Prostate gland (tissue), 2 donors: Measurements from ENCODE around the gene CSE1L.
"Not testable (repeated sequence)": the region's sequence is repeated elsewhere in the genome, so short reads cannot be mapped to it uniquely, and the experiment has no call there.

Experiments
- POLR2A ChIP-seq: fragments of 450-650 bp; IDR thresholded peaks from one replicate; pipeline ENCODE4 v1.6.1; 2016; ENCODE audit warnings: antibody characterized with exemption, mild to moderate bottlenecking
- TF ChIP-seq, protein P1 (sequence below), 4 experiments: fragments of 200-600 bp in 2 of 4; fragments of 450-650 bp in 2 of 4; sonication (generic) in 2 of 4; IDR thresholded peaks; 1 replicate in 3 of 4; 2 replicates in 1 of 4; pipeline ENCODE4 v1.5.1; 2016 to 2019; ENCODE audit warnings: antibody characterized with exemption in 4 of 4, mild to moderate bottlenecking in 2 of 4, moderate library complexity in 2 of 4

GRCh38 chr20:49082295-49082694 lies 36.2 kb downstream of the CSE1L start:
- TF ChIP-seq POLR2A = not testable (repeated sequence)
- TF ChIP-seq, protein P1, sequence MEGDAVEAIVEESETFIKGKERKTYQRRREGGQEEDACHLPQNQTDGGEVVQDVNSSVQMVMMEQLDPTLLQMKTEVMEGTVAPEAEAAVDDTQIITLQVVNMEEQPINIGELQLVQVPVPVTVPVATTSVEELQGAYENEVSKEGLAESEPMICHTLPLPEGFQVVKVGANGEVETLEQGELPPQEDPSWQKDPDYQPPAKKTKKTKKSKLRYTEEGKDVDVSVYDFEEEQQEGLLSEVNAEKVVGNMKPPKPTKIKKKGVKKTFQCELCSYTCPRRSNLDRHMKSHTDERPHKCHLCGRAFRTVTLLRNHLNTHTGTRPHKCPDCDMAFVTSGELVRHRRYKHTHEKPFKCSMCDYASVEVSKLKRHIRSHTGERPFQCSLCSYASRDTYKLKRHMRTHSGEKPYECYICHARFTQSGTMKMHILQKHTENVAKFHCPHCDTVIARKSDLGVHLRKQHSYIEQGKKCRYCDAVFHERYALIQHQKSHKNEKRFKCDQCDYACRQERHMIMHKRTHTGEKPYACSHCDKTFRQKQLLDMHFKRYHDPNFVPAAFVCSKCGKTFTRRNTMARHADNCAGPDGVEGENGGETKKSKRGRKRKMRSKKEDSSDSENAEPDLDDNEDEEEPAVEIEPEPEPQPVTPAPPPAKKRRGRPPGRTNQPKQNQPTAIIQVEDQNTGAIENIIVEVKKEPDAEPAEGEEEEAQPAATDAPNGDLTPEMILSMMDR (IDR thresholded peaks at IDR 0.05) = not testable (repeated sequence)
